GM12878 (cell line): ENCODE measurements around the gene ZNF777. TPM values are rescaled to one million over a fixed set of nuclear protein-coding genes. Genes with fewer than 3 reads are reported as not detected.

Source experiments
- CREB1 ChIP-seq: IDR thresholded peaks from 2 replicates; pipeline ENCODE4 v1.6.1; 2012; ENCODE audit warnings: low read depth, mild to moderate bottlenecking, inconsistent platforms
- CREM ChIP-seq: IDR thresholded peaks from 2 replicates; pipeline ENCODE4 v1.6.1; 2014; ENCODE audit warnings: antibody characterized with exemption, low read depth
- DPF2 ChIP-seq: fragments of 450-650 bp; IDR thresholded peaks from 2 replicates; pipeline ENCODE4 v1.6.1; 2017; ENCODE audit warnings: mild to moderate bottlenecking
- EGR1 ChIP-seq, 2 experiments: IDR thresholded peaks; 1 replicate in 1 of 2; 2 replicates in 1 of 2; pipeline ENCODE4 v1.6.1; 2011 to 2012; ENCODE audit warnings: low read depth in 2 of 2, low read length in 2 of 2, borderline replicate concordance in 1 of 2, mild to moderate bottlenecking in 1 of 2, moderate library complexity in 1 of 2
- EZH2 ChIP-seq: IDR thresholded peaks from 2 replicates; pipeline ENCODE4 v1.6.1; 2012; ENCODE audit warnings: low read depth, mild to moderate bottlenecking, control low read depth, inconsistent platforms, low read length, borderline replicate concordance; ENCODE audit not compliant: control insufficient read depth
- PKNOX1 ChIP-seq: fragments of 450-650 bp; IDR thresholded peaks from 2 replicates; pipeline ENCODE4 v1.6.1; 2016; ENCODE audit warnings: mild to moderate bottlenecking
- RBBP5 ChIP-seq: fragments of 200-600 bp; sonication (generic); conservative IDR thresholded peaks from 2 replicates; pipeline ENCODE4 v1.6.1; 2016
- RUNX3 ChIP-seq: IDR thresholded peaks from 2 replicates; pipeline ENCODE4 v1.6.1; 2012; ENCODE audit warnings: low read length, inconsistent platforms
- STAT1 ChIP-seq: fragments of 450-650 bp; conservative IDR thresholded peaks from 2 replicates; pipeline ENCODE4 v1.6.1; 2014; ENCODE audit warnings: antibody characterized with exemption, mild to moderate bottlenecking
- SUZ12 ChIP-seq: fragments of 200-600 bp; sonication (generic); IDR thresholded peaks from one replicate; pipeline ENCODE4 v1.6.1; 2018; ENCODE audit warnings: antibody characterized with exemption, mild to moderate bottlenecking; ENCODE audit not compliant: unreplicated experiment
- TARDBP ChIP-seq: IDR thresholded peaks from 2 replicates; pipeline ENCODE4 v1.6.1; 2016; ENCODE audit warnings: borderline replicate concordance
- YBX1 ChIP-seq: fragments of 450-650 bp; IDR thresholded peaks from 2 replicates; pipeline ENCODE4 v1.6.1; 2016; ENCODE audit warnings: antibody characterized with exemption
- ZNF207 ChIP-seq: fragments of 450-650 bp; IDR thresholded peaks from 2 replicates; pipeline ENCODE4 v1.6.1; 2014; ENCODE audit warnings: antibody characterized with exemption, mild to moderate bottlenecking, borderline replicate concordance
- polyA plus RNA-seq, 11 experiments: library from polyadenylated mRNA; depleted of rRNA in 4 of 11; unstranded in 6 of 11; stranded (reverse) in 5 of 11; fragments of >200 nt; fragmentation: Nextera tagmentation in 4 of 11; fragmentation: Illumina TruSeq in 1 of 11; extraction: Ambion mirVana in 4 of 11; extraction: Trizol in 1 of 11; gene quantifications; 1 replicate in 1 of 11; 2 replicates in 10 of 11; pipeline versions ENCODE4 v1.2.1 to v1.2.3, GENCODE V29; 2011 to 2016; ENCODE audit warnings: inconsistent platforms in 2 of 11, missing spikeins in 2 of 11, low read depth in 1 of 11
- total RNA-seq, 4 experiments: library from RNA; depleted of rRNA in 3 of 4; stranded (reverse); fragments of >200 nt in 3 of 4; fragmentation: Illumina TruSeq in 1 of 4; extraction: Trizol in 1 of 4; gene quantifications; 2 replicates each; pipeline versions ENCODE4 v1.2.1 to v1.2.3, GENCODE V29; 2013 to 2021
- TF ChIP-seq, protein P1 (sequence below): IDR thresholded peaks from 2 replicates; pipeline ENCODE4 v1.6.1; 2012; ENCODE audit warnings: improper control_type of control experiment, low read depth, low read length; ENCODE audit not compliant: insufficient replicate concordance
- TF ChIP-seq, protein P2 (sequence below): fragments of 450-650 bp; formaldehyde crosslinking; IDR thresholded peaks from 2 replicates; pipeline ENCODE4 v1.4.0; 2020; ENCODE audit warnings: mild to moderate bottlenecking, moderate library complexity

The ZNF777 gene
- total and polyA plus RNA-seq, 10 of the 15 experiments (the other 5 are each of a cell fraction or from before 2014, with no cell fraction given) = 0.03 to 16.0 (median 3.7) TPM

- TF ChIP-seq, protein P1, sequence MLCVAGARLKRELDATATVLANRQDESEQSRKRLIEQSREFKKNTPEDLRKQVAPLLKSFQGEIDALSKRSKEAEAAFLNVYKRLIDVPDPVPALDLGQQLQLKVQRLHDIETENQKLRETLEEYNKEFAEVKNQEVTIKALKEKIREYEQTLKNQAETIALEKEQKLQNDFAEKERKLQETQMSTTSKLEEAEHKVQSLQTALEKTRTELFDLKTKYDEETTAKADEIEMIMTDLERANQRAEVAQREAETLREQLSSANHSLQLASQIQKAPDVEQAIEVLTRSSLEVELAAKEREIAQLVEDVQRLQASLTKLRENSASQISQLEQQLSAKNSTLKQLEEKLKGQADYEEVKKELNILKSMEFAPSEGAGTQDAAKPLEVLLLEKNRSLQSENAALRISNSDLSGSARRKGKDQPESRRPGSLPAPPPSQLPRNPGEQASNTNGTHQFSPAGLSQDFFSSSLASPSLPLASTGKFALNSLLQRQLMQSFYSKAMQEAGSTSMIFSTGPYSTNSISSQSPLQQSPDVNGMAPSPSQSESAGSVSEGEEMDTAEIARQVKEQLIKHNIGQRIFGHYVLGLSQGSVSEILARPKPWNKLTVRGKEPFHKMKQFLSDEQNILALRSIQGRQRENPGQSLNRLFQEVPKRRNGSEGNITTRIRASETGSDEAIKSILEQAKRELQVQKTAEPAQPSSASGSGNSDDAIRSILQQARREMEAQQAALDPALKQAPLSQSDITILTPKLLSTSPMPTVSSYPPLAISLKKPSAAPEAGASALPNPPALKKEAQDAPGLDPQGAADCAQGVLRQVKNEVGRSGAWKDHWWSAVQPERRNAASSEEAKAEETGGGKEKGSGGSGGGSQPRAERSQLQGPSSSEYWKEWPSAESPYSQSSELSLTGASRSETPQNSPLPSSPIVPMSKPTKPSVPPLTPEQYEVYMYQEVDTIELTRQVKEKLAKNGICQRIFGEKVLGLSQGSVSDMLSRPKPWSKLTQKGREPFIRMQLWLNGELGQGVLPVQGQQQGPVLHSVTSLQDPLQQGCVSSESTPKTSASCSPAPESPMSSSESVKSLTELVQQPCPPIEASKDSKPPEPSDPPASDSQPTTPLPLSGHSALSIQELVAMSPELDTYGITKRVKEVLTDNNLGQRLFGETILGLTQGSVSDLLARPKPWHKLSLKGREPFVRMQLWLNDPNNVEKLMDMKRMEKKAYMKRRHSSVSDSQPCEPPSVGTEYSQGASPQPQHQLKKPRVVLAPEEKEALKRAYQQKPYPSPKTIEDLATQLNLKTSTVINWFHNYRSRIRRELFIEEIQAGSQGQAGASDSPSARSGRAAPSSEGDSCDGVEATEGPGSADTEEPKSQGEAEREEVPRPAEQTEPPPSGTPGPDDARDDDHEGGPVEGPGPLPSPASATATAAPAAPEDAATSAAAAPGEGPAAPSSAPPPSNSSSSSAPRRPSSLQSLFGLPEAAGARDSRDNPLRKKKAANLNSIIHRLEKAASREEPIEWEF = no peak
- TF ChIP-seq RUNX3 (0 out of 2 replicates have a peak, but pooled peaks have one; percentile 18), EGR1 (IDR thresholded peaks at IDR 0.05; ENCODE audit: borderline replicate concordance in 1 of 2, low read depth in 2 of 2, low read length in 2 of 2) (peak in 1 of 2 experiments; percentile 61; a peak in 1 of 3 replicates), DPF2 (peak; percentile 64; the same call in 1 of the 2 replicates), YBX1 (no peak), ZNF207 (peak; percentile 81), RBBP5 (no peak), CREM (peak; percentile 55), CREB1 (0 out of 2 replicates have a peak, but pooled peaks have one; percentile 45), TARDBP (no peak), STAT1 (0 out of 2 replicates have a peak, but pooled peaks have one; percentile 44), SUZ12 (no peak), PKNOX1 (0 out of 2 replicates have a peak, but pooled peaks have one; percentile 14), EZH2 (no peak)
- TF ChIP-seq, protein P2, sequence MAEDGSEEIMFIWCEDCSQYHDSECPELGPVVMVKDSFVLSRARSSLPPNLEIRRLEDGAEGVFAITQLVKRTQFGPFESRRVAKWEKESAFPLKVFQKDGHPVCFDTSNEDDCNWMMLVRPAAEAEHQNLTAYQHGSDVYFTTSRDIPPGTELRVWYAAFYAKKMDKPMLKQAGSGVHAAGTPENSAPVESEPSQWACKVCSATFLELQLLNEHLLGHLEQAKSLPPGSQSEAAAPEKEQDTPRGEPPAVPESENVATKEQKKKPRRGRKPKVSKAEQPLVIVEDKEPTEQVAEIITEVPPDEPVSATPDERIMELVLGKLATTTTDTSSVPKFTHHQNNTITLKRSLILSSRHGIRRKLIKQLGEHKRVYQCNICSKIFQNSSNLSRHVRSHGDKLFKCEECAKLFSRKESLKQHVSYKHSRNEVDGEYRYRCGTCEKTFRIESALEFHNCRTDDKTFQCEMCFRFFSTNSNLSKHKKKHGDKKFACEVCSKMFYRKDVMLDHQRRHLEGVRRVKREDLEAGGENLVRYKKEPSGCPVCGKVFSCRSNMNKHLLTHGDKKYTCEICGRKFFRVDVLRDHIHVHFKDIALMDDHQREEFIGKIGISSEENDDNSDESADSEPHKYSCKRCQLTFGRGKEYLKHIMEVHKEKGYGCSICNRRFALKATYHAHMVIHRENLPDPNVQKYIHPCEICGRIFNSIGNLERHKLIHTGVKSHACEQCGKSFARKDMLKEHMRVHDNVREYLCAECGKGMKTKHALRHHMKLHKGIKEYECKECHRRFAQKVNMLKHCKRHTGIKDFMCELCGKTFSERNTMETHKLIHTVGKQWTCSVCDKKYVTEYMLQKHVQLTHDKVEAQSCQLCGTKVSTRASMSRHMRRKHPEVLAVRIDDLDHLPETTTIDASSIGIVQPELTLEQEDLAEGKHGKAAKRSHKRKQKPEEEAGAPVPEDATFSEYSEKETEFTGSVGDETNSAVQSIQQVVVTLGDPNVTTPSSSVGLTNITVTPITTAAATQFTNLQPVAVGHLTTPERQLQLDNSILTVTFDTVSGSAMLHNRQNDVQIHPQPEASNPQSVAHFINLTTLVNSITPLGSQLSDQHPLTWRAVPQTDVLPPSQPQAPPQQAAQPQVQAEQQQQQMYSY (CRISPR knock-in tag) = no peak
Measured at GRCh38 chr7:149460493-149461277, at the start of gene ZNF777 (continued).
